MM.1S (cell line): Measurements from ENCODE around the gene CTDNEP1.

Experiments used
- DNase-seq: peaks from one replicate; pipeline ENCODE4 v3.0.0-alpha.2; 2015
- H2AFZ ChIP-seq: fragments of 300-600 bp; sonication (generic); 2 replicates; pipeline ENCODE4 v1.6.0; 2016; ENCODE audit warnings: antibody characterized with exemption, low read length
- H3F3A ChIP-seq: fragments of 300-600 bp; sonication (generic); 2 replicates; pipeline ENCODE4 v1.6.1; 2016; ENCODE audit warnings: mild to moderate bottlenecking, antibody characterized with exemption, low read length, moderate library complexity, mixed read lengths; ENCODE audit not compliant: insufficient read depth
- H3K27ac ChIP-seq: fragments of 300-600 bp; sonication (generic); 2 replicates; pipeline ENCODE4 v1.5.1; 2016; ENCODE audit warnings: mild to moderate bottlenecking, low read length
- H3K27me3 ChIP-seq: fragments of 300-600 bp; sonication (generic); replicated peaks from 2 replicates; pipeline ENCODE4 v1.6.0; 2016; ENCODE audit warnings: low read length; ENCODE audit not compliant: insufficient read depth
- H3K36me3 ChIP-seq: fragments of 300-600 bp; sonication (generic); replicated peaks from 2 replicates; pipeline ENCODE4 v1.6.1; 2016; ENCODE audit warnings: mild to moderate bottlenecking, low read length, mixed read lengths; ENCODE audit not compliant: insufficient read depth
- H3K4me1 ChIP-seq: fragments of 300-600 bp; sonication (generic); 2 replicates; pipeline ENCODE4 v1.6.1; 2016; ENCODE audit warnings: low read length, mixed read lengths
- H3K4me2 ChIP-seq: fragments of 300-600 bp; sonication (generic); 2 replicates; pipeline ENCODE4 v1.6.0; 2016; ENCODE audit warnings: low read depth, low read length
- H3K4me3 ChIP-seq: fragments of 300-600 bp; sonication (generic); 2 replicates; pipeline ENCODE4 v1.5.1; 2016; ENCODE audit warnings: low read length, mixed read lengths
- H3K79me2 ChIP-seq: fragments of 300-600 bp; sonication (generic); 2 replicates; pipeline ENCODE4 v1.6.1; 2016; ENCODE audit warnings: mixed run types, low read length, mixed read lengths
- H3K9ac ChIP-seq: fragments of 300-600 bp; sonication (generic); 2 replicates; pipeline ENCODE4 v1.6.1; 2016; ENCODE audit warnings: low read length, mixed read lengths
- H3K9me2 ChIP-seq: fragments of 300-600 bp; sonication (generic); replicated peaks from 2 replicates; pipeline ENCODE4 v1.6.1; 2016; ENCODE audit warnings: mild to moderate bottlenecking, low read length, mixed read lengths; ENCODE audit not compliant: insufficient read depth
- H3K9me3 ChIP-seq: fragments of 300-600 bp; sonication (generic); replicated peaks from 2 replicates; pipeline ENCODE4 v1.6.1; 2016; ENCODE audit warnings: mild to moderate bottlenecking, low read length, mixed read lengths; ENCODE audit not compliant: insufficient read depth
- H4K20me1 ChIP-seq: fragments of 300-600 bp; sonication (generic); 2 replicates; pipeline ENCODE4 v1.6.1; 2016; ENCODE audit warnings: mild to moderate bottlenecking, low read length, moderate library complexity, mixed read lengths; ENCODE audit not compliant: insufficient read depth
- CTCF ChIP-seq: fragments of 300-600 bp; sonication (generic); IDR thresholded peaks from 2 replicates; pipeline ENCODE4 v1.5.1; 2016; ENCODE audit warnings: antibody characterized with exemption, low read length, mixed read lengths
- EZH2 ChIP-seq: fragments of 300-600 bp; sonication (generic); optimal IDR thresholded peaks from 2 replicates; pipeline ENCODE3; 2017; ENCODE audit warnings: low read depth, mild to moderate bottlenecking, antibody characterized with exemption, low read length, mixed read lengths
- EZH2phosphoT487 ChIP-seq: fragments of 300-600 bp; sonication (generic); IDR thresholded peaks from 2 replicates; pipeline ENCODE4 v1.6.1; 2018; ENCODE audit warnings: antibody characterized with exemption, low read length

Gene CTDNEP1

GRCh38 chr17:7294614-7295153 lies 43.1 kb upstream of the CTDNEP1 start, which contains the start of gene YBX2:
YBX2 (minus strand) TSS chr17:7294639; CDS start chr17:7294500, 139 bp downstream.
- Histone ChIP-seq H3K79me2 (no peaks in the 10 kb centered on the region), H3K4me2 (peak within 1 kb of the TSS; percentile 72)

GRCh38 chr17:7293816-7294613 lies 42.5 kb upstream of the CTDNEP1 start:
- no peak overlapping the region for H3K9ac ChIP-seq
- DNase-seq: no peak
- H3K4me2 ChIP-seq: no peak overlapping the region
- H3F3A ChIP-seq: no peaks in the 10 kb centered on the region
- no peaks in the 10 kb centered on the region for H4K20me1 ChIP-seq
- H3K27me3 ChIP-seq: peaks cover 58% of the 10 kb centered on the region
- no peaks in the 10 kb centered on the region for H3K9me2 ChIP-seq
- no peak overlapping the region for H3K27ac ChIP-seq
- H3K4me3 ChIP-seq: no peak overlapping the region
- H3K4me1 ChIP-seq: peaks cover 15% of the 10 kb centered on the region; the same call in 1 of the 2 replicates
- H3K36me3 ChIP-seq: no peaks in the 10 kb centered on the region
- H3K79me2 ChIP-seq: no peaks in the 10 kb centered on the region
- no peaks in the 10 kb centered on the region for H3K9me3 ChIP-seq
- H2AFZ ChIP-seq: no peak overlapping the region
- TF ChIP-seq EZH2 (no peak), EZH2phosphoT487 (no peak), CTCF (no peak)

More at GRCh38 chr17:7294614-7295153, 43.1 kb upstream of the CTDNEP1 start, which contains the start of gene YBX2:
- Histone ChIP-seq H3K36me3 (no peaks in the 10 kb centered on the region), H3K9me2 (no peaks in the 10 kb centered on the region), H3K27me3 (peaks cover 53% of the 10 kb centered on the region), H4K20me1 (no peaks in the 10 kb centered on the region), H3K9ac (no peak within 1 kb of the TSS), H3K4me3 (peak within 1 kb of the TSS; percentile 51), H3K9me3 (no peaks in the 10 kb centered on the region), H3K4me1 (peaks cover 15% of the 10 kb centered on the region; the same call in 1 of the 2 replicates), H3K27ac (no peak within 1 kb of the TSS), H2AFZ (peak within 1 kb of the TSS; percentile 72), H3F3A (no peaks in the 10 kb centered on the region)
- TF ChIP-seq EZH2phosphoT487 (no peak), CTCF (no peak), EZH2 (no peak)
- peak; percentile 58 for DNase-seq

GRCh38 chr17:7293159-7293558 lies 41.6 kb upstream of the CTDNEP1 start:
- Histone ChIP-seq H3K4me3 (no peak overlapping the region), H3K4me2 (no peak overlapping the region)
- TF ChIP-seq CTCF (no peak), EZH2phosphoT487 (no peak), EZH2 (no peak)

More at GRCh38 chr17:7293159-7293558, 41.6 kb upstream of the CTDNEP1 start:
- Histone ChIP-seq H3K9me3 (no peaks in the 10 kb centered on the region), H3K9ac (no peak overlapping the region), H3K4me1 (peaks cover 15% of the 10 kb centered on the region; the same call in 1 of the 2 replicates), H3K9me2 (no peaks in the 10 kb centered on the region), H2AFZ (no peak overlapping the region), H3K79me2 (no peaks in the 10 kb centered on the region), H4K20me1 (no peaks in the 10 kb centered on the region), H3K36me3 (no peaks in the 10 kb centered on the region), H3K27ac (no peak overlapping the region), H3F3A (no peaks in the 10 kb centered on the region), H3K27me3 (peaks cover 64% of the 10 kb centered on the region)
- DNase-seq: no peak
